Astrocyte of the hippocampus (primary cell): ENCODE measurements around the gene NUMBL.
A peak's percentile ranks its signal among the peaks of the same experiment; 100 is the strongest.
"Not testable (repeated sequence)": the region's sequence is repeated elsewhere in the genome, so short reads cannot be mapped to it uniquely, and the experiment has no call there.

Source experiments
- DNase-seq: peaks from one replicate; pipeline ENCODE4 v3.0.0; 2011; ENCODE audit warnings: low read depth, low spot score

Gene NUMBL

DNA sequence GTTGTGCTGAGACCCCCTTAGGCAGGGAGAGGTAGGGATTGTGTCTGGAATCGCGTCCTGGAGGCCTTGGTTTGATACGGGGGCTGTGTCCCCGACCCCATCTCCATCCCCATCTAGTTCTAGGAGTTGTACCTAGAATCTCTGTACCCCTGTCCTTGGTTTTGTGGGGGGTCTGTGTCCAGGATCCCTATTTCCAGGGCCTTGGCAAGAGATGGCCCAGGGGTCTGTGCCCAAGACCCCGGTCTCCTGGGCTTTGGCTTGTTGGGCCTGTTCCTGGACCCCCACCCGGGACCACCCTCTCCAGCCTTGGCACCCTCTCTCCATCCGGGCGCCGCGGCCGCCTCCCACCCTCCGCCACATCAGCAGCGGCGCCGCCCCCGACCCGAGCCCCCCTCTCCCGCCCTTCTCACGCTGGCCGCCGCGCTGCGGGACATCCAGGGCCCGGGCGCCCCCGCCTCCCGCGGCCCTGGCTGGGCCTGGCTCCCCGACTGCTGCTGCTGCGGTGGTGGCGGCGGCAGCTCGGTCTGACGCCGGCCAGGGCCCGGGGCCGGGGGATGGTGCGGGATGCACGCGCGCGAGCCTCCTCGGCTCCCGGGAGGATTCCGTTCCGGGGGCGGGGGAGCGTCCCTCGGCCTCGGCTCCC, at the start of gene NUMBL:
Gene NUMBL, minus strand, starts transcription at position 602 of the 643 bp plus-strand sequence. Its CDS starts 168 bp downstream, at position 434.
- no peak for DNase-seq

DNA sequence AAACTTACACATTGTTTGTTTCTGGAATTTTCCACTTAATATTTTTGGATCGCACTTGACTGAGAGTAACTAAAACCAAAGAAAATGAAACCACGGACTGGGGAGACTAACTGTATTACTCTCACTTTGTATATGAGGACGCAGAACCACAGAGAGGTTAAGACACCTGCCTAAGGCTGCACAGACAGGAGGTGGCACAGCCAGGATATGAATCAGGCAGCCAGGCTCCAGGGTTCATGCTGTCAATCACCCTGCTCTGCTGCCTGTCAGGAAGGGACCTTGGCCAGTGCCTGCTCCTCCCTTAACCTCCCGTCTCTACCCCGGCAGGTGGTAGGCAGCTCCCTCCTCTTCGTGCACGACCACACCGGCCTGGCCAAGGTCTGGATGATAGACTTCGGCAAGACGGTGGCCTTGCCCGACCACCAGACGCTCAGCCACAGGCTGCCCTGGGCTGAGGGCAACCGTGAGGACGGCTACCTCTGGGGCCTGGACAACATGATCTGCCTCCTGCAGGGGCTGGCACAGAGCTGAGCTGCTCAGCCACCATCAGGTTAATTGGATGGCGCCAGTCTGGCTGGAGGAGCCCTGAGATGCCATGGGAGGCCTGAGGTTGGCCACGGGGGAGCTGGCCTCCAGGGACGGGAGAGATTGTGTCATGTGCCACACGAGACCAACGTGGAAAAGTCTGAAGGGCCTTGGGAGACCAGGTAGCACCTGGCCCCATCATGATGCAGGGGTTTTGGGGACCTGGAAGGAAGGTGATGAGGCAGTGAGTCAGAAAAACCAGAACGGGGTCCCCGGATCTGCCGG, 48.8 kb upstream of the NUMBL start:
- DNase-seq: no peak

DNA sequence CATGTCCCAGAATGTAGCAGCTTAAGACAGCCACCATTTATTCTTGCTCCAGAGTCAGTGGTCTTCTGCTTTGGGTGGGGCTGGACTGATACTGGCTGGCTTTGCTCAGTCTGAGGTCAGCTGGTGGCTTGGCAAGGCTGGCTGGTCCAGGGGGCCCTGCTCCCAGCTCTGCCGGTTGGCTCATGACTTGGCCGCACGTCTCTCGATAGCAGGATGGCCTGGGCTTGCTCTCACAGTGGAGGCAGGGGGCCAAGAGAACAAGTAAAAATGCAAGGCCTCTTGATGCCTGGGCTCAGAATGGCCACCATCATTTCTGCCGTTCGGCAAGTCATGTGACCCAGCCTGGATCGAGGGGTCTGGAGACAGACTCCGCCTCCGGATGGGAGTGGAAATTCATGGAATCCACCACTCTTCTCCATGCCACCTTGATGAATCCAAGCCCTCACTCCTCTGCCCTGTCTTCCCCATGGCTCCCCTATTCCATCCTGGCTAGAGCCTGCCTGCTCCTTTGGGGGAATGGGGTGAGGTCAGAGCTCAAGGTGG, 46.7 kb upstream of the NUMBL start:
- no peak for DNase-seq

DNA sequence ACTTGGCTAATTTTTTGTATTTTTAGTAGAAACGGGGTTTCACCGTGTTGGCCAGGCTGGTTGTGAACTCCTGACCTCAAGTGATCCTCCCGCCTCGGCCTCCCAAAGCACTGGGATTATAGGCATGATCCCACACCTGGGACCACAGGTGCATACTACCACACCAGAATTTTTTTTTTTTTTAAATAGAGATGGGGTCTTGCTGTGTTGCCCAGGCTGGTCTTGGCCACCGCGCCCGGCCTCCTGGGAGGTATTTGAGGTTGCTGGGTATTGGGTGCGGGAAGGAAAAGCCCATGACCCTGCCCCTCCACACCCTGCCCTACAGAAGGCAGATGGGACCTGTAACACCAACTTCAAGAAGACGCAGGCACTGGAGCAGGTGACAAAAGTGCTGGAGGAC, 46.2 kb upstream of the NUMBL start:
- no peak for DNase-seq

DNA sequence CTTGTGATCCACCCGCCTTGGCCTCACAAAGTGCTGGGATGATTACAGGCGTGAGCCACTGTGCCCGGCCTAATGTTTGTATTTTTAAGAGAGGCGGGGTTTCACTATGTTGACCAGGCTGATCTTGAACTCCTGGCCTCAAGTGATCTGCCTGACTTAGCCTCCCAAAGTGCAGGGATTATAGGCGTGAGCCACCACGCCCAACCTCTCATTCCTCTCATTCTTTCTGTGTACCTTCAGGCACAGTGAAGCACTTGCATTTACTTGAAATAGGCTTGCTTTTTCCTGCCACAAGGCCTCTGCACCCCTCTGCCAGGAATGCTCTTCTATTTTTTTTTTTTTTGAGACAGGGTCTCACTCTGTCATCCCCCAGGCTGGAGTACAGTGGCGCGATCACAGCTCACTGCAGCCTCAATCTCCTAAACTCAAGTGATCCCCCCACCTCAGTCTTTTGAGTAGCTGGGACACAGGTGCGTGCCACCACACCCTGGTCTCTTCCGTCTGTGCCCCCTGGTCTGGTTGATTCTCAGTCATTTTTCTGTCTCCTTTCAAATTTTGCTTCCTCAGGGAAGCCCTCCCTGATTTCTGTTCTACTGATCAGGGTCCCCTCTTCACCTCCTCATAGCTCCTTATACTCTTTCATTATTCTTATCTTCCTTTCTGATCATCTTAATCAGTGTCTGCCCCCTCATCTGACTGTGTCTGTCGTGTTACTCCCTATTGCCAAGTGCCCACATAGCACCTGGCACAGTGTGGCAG, 44.7 kb upstream of the NUMBL start:
- DNase-seq: no peak

DNA sequence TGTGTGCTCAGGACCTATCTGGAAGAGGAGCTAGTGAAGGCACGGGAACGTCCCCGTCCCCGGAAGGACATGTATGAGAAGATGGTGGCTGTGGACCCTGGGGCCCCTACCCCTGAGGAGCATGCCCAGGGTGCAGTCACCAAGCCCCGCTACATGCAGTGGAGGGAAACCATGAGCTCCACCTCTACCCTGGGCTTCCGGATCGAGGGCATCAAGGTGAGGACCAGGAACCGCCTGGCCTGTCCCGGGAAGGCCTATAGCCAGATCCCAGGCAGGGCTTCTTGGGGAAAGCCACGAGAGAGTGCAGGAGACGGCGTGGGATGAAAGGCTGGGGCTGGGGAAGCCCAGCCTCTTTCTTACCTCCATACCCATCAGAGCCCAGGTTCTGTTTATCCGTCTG, 42.7 kb upstream of the NUMBL start:
- no peak for DNase-seq

DNA sequence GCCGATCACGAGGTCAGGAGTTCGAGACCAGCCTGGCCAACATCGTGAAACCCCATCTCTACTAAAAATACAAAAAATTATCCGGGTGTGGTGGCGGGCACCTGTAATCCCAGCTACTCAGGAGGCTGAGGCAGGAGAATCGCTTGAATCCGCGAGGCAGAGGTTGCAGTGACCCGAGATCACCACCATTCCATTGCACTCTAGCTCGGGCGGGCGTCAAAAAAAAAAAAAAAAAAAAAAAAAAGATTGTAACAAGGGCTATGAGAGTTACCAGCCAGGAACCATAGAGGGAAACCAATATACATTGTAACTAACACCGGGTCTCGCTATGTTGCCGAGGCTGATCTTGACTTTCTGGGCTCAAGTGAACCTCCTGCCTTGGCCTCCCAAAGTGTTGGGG, 41.9 kb upstream of the NUMBL start:
- not testable (repeated sequence) for DNase-seq

DNA sequence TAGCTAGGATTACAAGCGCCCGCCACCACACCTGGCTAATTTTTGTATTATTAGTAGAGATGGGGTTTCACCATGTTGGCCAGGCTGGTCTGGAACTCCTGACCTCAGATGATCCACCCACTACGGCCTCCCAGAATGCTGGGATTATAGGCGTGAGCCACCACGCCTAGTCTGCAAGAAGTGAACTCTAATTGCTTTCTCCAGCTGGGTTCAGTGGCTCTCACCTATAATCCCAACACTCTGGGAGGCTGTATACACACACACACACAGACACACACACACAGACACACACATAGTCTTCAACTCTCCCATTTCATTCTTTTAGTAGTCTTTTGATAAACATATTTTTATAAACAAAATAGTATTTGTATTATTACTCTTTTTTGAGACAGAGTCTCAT, 39.6 kb upstream of the NUMBL start:
- not testable (repeated sequence) for DNase-seq

DNA sequence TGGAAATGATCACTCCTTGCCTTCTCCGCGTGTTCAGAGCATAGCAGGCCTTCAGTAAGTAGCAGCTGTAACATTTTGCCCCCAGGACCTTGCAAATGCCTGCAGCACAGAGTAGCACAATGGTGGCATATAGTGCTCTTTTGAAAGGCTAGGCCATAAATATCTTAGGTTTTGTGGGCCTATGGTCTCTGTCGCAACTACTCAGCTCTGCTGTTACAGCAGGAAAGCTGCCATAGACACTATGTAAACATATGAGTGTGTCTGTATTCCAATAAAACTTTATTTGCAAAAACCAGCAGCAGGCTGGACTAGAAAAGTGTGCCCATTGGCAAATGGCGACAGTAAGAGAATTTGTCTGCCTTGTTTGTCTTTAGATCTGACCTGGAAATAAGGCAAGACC, 35.8 kb upstream of the NUMBL start:
- DNase-seq: no peak

DNA sequence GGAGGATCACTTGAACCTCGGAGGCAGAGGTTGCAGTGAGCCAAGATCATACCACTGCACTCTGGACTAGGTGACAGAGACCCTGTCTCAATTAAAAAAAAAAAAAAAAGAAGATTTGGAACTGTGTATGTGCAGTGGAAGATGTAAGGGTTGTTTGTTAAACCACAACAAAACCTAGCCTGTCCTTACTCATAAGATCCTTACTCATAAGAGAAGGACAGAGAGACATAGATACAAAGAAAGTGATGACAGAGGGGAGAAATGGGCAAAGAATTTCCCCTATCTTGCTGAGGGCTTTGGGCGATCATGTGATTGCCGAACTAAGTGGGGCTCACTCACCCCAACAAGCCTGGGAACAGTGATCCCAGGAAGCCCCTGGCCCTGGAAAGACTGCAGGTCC, 34.4 kb upstream of the NUMBL start:
- no peak for DNase-seq

DNA sequence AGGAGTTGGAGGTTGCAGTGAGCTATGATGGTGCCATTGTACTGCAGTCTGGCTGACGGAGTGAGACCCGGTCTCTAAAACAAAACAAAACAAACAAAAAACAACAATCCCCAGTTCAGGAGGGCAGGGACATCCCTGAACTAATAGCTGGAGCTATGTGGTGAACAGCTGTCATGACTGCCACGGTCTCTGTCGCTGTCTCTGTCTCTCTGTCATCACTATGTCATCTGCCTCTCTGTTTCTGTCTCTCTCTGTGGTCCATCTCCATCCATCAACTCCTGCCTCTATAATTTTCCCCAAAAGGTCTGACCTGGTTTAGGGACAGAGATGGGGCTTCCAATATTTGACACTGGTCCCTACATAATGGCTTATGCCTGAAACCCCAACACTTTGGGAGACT, 33.9 kb upstream of the NUMBL start:
- no peak for DNase-seq

DNA sequence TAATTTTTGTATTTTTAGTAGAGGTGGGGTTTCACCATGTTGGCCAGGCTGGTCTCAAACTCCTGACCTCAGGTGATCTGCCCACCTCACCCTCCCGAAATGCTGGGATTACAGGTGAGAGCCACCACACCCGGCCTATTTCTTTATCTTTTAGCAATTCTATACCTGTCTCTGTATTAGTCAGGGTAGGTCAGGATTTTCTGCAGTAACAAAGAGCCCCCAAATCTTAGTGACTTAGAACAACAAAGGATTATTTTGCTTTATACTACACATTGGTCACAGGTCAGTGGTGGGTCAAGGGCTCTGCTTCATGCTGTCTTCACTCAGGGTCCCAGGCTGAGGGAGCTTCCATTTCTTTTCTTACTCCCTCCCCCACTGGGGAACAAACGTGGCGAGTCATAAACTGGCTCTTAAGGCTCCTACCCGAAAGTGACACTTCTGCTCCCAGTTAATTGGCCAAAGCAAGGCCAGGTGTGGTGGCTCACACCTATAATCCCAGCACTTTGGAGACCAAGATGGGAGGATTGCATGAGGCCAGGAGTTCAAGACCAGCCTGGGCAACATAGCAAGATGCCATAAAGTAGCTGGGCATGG, 33.3 kb upstream of the NUMBL start:
- no peak for DNase-seq

DNA sequence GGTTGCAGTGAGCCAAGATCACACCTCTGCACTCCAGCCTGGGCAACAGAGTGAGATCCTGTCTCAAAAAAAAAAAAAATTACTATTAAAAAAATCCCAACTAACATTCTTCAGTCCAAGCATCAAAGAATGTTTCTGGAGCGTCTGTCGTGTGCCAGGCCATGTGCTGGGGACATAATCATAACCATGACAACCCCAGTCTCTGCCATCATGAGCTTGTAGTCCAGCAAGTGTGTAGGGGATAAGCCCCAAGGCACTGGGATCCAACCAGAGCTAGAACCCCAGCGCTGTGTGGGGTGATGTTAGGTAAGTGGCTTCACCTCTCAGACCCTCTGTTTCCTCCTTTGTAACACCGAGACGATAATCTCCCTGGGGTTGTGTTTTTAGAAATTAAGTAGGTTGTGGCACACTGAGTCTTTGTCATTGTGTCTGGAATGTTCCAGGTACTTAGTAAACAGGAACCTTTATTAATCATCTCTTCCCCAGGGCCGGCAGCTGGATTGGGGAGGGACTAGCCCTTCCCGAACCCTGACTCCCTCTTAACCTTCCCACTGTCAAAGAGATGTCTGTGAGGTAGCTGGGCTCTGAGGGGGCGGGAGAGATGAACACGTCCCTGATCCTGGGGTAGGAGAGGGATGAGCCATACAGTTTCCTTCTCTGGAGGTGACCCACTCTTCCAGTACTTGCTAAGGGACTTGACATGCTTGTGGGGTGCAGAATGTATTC, 31.6 kb upstream of the NUMBL start:
- DNase-seq: peak; percentile 17

DNA sequence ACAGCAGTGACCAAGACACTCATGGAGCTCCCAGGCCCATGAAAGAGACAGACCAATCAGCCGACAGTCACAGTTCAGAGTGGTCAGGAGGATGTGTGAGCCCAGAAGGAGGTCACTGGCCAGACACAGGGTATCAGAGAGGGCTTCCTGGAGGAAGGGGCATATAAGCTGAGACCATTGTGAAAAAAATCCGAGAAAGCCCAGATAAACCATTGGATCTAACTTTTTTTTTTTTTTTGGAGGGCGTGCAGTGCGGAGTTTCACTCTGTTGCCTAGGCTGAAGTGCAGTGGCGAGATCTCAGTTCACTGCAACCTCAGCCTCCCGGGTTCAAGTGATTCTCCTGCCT, 30.7 kb upstream of the NUMBL start:
- DNase-seq: no peak

DNA sequence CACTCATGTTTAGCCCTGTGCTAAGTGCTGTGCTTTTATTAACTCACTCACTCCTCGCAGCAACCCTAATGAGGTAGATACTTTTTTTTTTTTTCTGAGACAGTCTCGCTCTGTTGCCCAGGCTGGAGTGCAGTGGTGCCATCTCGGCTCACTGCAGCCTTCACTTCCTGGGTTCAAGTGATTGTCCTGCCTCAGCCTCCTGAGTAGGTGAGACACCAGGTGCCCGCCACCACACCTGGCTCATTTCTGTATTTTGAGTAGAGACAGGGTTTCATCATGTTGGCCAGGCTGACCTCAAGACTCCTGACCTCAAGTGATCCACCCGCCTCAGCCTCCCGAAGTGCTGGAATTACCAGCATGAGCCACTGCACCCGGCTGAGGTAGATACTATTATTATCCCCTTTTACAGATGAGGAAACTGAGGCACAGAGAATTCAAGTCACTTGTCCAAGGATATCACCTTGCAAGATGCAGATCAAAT, 29.0 kb upstream of the NUMBL start:
- no peak for DNase-seq

DNA sequence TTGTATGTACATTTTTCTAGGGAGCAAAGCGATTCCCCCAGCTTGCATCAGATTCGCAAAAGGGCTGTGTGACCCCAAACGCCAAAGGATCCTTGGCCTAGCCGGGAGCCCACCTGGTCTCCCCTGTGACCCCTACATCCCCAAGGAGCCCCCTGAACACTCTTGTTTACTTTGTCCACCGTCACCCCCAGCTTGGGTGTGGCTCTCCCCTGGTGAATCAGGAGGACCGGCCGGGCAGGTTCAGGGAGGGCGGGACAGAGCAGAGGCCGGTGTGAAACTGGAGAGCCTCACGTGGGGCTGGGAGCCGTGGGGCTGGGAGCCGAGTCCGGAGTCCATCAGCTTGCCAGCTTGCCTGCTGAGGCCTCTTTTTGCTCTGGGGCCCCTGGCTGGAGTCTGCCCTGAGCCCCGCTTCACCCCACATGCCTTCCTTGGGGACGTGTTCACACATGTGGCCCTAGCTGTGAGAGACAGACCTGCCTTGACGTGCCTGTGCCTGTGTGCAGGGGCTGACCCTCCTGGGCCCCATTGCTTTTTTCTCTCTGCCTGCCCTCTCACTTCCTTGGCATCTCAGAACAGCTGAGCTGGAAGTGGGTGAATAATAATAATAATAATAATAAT, 28.4 kb upstream of the NUMBL start:
- DNase-seq: peak; percentile 60

DNA sequence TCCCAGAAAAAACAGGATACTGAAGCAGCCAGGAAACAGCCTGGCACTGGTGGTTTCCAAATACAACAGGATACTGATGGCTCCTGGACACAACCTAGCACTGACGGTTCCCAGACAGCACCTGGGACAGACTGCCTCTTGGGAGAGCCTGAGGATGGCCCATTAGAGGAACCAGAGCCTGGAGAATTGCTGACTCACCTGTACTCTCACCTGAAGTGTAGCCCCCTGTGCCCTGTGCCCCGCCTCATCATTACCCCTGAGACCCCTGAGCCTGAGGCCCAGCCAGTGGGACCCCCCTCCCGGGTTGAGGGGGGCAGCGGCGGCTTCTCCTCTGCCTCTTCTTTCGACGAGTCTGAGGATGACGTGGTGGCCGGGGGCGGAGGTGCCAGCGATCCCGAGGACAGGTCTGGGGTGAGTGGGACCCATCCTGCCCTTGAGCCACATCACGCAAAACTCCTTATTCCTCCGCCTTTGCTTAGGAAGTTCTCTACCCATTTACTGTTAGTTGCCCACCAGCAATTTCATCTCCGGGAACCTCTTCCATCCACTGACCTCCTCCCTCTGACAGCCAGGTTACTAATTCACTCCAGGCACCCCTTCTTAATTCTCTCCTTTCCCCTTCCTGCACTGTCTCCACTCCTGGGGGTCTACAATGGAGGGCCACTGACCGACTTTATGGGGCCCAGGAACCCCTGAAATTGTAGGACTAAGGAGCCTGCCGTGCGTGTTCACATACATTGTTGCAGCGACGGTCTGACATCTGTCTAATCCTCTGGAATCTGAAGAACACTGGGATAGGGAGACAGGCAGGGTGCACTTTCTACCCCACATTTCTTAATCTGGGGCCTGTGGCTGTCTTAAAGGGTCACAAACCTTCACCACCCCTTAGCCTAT, 27.7 kb upstream of the NUMBL start:
- DNase-seq: peak; percentile 16

DNA sequence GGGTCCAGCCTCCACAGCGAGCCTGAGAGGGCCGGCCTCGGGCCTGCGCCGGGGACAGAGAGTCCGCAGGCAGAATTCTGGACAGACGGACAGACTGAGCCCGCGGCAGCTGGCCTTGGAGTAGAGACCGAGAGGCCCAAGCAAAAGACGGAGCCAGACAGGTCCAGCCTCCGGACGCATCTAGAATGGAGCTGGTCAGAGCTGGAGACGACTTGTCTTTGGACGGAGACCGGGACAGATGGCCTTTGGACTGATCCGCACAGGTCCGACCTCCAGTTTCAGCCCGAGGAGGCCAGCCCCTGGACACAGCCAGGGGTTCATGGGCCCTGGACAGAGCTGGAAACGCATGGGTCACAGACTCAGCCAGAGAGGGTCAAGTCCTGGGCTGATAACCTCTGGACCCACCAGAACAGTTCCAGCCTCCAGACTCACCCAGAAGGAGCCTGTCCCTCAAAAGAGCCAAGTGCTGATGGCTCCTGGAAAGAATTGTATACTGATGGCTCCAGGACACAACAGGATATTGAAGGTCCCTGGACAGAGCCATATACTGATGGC, 27.0 kb upstream of the NUMBL start:
- no peak for DNase-seq
